HG03521 (cell line): ENCODE results near the gene POLR1A.

Source experiments
- ATAC-seq: cut with Tn5 transposase; IDR thresholded peaks from one replicate; pipeline ENCODE4 v1.9.1; 2021; ENCODE audit warnings: mild to moderate bottlenecking, moderate library complexity; ENCODE audit not compliant: unreplicated experiment

The POLR1A gene

GRCh38 chr2:86038291-86039081 is 67.2 kb downstream of the POLR1A start:
- no peak for ATAC-seq

GRCh38 chr2:86037795-86038192 is 67.9 kb downstream of the POLR1A start:
- ATAC-seq, result no peak

GRCh38 chr2:86037141-86037794 is 68.4 kb downstream of the POLR1A start:
- ATAC-seq, result no peak

- no peak for ATAC-seq
Observed at GRCh38 chr2:86036669-86037138, 69.0 kb downstream of the POLR1A start.

- peak; percentile 77 for ATAC-seq
Observed at GRCh38 chr2:86035883-86036668, 69.6 kb downstream of the POLR1A start.

GRCh38 chr2:86035376-86035882 is 70.3 kb downstream of the POLR1A start:
- ATAC-seq, result no peak

GRCh38 chr2:86033751-86034692 is 71.7 kb downstream of the POLR1A start:
- no peak for ATAC-seq

- ATAC-seq, result no peak
Observed at GRCh38 chr2:86032861-86033595, 72.7 kb downstream of the POLR1A start.

GRCh38 chr2:86031606-86032005 is 74.1 kb downstream of the POLR1A start:
- no peak for ATAC-seq

- ATAC-seq, result no peak
Observed at GRCh38 chr2:86031151-86031550, 74.5 kb downstream of the POLR1A start.

DNA sequence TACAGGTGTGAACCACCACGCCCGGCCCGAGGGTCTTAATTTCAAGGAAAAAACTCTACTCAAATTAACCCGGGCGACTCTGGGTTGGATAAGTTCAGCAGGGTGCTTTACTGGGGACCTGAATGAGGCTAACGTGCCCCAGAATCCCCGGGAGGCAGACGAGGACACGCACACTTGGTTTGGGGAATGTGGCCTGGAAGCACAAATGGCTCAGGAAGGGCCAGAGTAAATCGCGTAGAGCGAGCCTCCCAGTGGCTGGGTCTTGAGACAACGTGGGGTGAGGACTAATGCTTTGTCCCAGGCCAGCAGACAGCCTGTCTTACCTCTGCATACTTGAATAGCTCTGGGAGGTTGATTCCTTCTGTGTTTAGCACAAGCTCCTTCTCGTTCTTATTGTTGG is 75.8 kb downstream of the POLR1A start:
- no peak for ATAC-seq

DNA sequence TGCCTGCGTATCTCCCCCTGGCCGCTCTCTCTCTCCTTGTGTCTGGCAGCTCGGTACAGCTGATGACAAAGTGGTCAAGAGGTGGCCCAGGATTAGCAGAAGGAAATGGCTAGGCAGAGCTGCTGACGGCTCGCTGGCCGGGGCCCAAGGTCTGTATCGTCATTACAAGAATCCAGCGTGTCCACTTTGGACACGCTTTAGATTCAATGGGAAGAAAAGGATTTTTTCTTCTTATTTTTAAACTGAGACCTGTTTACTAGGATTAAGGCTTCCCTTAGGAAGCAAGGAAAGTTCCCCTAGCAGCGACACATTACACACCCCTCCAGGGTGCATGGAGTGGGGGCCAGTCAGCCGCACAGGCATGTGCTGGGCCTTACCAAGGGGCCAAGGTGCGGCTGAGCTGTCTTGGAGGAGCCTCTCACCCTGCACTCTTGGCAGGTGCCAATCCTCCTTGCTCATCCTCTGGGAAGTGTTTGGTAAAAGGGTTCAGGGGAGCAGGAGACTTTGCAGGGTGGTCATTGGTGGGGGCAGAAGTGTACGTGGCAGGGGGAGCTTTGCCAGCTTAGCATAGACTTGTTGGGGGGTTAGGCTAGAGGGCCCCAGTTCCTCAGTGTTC is 76.8 kb downstream of the POLR1A start:
- no peak for ATAC-seq

- no peak for ATAC-seq
Observed at GRCh38 chr2:86027922-86028765, 77.5 kb downstream of the POLR1A start.

DNA sequence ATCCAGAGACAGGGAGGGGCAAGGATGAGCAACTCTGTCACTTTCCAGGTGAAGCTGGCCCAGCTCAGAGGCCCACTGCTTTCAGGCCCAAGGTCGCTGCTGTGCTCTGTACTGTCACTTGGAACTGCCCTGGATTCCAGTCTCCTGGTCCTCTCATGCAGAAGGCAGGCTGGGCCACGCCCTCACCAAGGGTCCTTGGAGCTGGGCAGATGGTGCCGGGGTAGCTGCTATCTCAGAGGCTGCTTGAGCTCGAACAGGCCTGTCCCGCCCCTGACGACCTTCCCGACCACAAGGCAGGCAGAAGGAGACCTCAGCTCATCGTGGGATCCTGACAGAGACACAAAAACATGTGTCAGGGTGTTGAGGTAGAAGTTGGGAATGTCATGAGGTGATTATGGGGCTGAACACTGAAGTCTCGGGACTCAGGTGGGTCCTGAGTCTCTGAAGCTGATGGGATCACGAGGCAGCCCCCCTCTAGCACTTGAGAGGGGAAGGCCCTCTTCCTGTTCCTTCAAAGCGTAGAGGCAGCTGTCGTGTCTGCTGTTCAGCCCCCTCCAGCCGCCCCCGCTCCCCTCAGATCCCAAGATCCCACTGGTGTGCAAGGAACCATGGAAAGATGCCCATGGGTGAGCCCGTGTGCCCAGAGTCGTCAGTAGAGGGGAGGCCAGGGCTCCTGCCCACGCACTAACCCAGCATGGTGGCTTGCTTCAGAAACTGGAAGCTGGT is 78.3 kb downstream of the POLR1A start:
- ATAC-seq, result no peak

DNA sequence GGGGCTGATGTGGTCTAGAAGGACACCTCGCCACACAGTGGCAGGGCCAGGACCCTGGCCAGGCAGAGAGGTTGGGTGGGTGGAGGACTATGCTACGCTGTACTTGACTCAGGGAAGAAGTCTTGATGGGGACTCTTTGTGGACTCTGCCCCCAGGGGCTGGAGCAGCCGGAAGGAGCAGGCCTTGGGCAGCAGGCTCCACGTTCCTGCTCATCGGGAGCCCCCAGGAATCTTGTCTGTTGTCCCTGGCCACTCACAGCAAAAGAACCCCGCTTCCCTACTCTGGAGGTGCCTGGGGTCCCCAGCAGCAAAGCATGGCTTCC is 79.0 kb downstream of the POLR1A start:
- ATAC-seq, result no peak

DNA sequence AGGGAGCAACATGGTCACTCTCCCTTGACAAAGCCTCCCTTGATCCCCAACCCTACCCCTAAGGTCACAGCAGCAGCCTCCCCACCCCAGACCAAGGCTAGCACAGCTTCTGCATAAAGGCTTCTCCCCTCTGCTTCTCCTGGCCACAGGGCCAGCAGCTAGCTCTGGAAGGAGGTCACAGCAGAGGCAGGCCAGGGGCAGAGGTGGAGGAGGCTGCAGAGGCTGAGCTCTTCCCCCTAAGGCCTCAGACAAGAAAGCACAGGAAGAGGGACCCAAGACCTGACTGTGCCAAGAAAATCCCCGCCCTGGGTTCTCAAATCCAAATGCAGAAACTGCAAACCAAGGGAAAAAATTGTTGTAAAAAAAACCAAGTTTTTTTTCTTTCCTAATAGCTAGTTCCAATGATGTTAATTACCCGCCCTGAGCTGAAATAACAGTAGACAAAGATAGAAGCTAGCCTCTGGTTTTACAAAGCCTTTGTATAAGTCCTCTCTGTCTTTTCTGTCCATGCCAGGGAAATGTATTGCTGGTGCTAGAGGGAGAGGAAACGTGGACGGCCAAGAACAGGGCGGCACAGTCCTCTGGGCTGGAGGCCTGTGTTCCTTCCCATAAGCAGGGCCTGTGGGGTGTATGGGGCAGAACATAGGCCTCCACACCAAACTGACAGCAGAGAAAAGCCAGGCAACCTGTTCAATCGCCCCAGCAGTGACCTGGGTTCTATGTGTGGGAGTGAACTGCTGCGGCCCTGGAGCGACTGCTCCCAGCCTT is 79.5 kb downstream of the POLR1A start:
- ATAC-seq, result no peak

GRCh38 chr2:86025229-86025820 is 80.4 kb downstream of the POLR1A start:
- no peak for ATAC-seq
